Stimulated activated CD4-positive, alpha-beta T cell treated with anti-CD3 and anti-CD28 coated beads, Interleukin-2, amount 100 ng/mL, for 48 hours (primary cell): ENCODE results near the gene OR5H1.
"Not testable (repeated sequence)": the region's sequence is repeated elsewhere in the genome, so short reads cannot be mapped to it uniquely, and the experiment has no call there.

ENCODE experiments used
- DNase-seq, 2 donors: peaks; one replicate each; pipeline ENCODE4 v3.0.0-alpha.2; 2020

Gene OR5H1

GRCh38 chr3:98130421-98130820, at the start of gene OR5H1:
OR5H1 (plus strand) TSS chr3:98130721; CDS start chr3:98132698, 1,977 bp downstream.
- DNase-seq, result no peak

- DNase-seq, result no peak
Observed at GRCh38 chr3:98086873-98087272, 43.6 kb upstream of the OR5H1 start, which contains the start of gene OR5AC2. OR5AC2 (plus strand) TSS chr3:98087173; CDS start chr3:98087173, 0 bp downstream.

DNA sequence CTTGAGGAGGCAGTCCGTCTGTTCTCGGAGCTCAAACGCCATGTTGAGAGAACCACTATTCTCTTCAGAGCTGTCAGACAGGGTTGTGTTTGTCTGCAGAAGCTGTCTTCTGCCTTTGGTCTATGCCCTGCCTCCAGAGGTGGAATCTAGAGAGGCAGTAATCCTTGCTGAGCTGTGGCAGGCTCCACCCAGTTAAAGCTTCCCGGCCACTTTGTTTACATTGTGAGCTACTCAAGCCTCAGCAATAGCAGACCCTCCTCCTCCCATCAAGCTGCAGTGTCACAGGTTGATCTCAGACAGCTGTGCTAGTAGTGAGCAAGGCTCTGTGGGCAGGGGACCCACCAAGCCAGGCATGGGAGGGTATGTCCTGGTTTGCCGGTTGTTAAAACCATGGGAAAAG, 34.6 kb upstream of the OR5H1 start:
- DNase-seq, result no peak

DNA sequence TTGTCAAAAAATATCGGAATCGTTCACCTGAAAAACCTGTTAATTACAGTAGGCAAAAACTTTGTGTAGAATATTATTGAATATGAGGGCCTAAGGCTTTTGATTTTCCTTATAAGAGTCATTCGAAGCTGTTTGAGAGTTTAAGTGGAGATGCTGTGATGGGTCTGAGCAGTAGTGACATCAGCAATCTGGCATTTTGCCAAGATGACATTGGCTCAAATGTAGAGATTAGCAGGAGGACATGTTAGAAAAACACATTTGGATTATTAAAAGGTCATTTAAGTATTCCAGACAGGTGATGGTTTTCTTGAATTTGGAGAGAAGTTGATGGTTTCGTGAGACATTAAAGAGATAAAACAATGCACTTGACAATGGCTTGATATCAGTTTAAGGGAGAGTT, 30.7 kb upstream of the OR5H1 start:
- no peak for DNase-seq

DNA sequence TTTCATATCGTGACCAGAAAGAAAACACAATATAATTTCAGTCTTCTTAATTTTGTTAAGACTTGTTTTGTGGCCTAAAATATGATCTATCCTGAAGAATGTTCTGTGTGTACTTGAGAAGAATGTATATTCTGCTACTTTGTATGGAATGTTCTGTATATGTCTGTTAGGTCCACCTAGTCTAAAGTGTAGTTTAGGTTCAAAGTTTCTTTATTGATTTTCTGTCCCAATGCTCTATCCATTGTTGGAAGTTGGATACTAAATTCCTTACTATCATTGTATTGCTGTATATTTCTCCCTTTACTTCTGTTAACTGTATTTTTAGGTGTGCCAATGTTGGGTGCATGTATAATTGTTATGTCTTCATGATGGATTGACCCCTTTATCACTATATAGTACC, 22.4 kb upstream of the OR5H1 start:
- no peak for DNase-seq

DNA sequence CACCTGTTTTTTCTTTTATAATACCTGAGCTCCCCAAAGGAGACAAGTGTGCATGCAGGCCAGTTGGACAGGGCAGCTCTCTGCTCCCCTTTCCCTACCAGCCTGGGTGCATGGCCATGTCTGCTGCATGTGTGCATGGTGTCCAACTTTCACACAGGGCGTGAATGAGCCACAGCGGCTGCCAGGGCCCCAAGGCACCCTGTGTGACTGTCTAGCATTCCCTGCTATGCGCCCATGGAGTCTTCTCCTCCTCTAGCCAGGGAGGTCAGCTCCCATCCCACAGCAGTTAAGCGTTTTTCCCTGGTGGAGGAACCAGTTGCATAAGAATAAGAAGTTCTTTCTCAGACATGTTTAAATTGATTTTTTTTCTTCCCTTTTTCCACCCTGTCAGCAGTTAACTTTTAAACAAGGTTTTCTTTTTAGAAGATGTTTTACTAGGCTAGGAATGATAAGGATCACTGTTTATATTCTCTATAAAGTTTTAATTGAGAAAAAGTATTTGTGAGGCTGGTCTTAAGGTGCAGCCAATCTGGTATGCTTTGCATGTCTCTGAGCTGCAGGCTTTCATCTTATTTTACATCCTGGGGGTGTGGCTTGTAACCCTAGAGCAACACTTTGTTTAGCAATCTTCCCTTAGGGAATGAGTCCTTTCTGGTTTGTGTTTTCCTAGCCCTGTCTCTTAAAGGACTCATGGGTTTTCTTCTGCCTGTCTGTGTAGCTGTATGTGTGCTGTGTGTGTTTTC, 20.5 kb upstream of the OR5H1 start:
- no peak for DNase-seq

DNA sequence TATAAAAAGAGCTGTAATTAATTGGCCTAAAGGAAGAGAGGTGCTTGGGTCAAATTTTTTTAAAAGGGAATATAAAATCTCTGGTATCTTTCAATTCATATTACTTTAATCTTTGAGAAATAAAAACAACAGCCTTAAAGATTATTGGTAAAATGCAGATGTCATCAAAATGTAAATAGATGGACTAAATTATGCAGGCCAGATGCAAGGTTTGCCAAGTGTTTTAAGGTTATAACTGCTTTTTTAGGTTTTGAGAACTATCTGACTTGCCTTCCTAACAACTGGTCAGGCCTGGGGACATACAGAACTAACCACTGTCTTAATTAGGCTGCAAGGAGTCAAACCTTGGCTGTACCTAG, 20.0 kb upstream of the OR5H1 start:
- no peak for DNase-seq

- no peak for DNase-seq
Observed at GRCh38 chr3:98114264-98114663, 16.3 kb upstream of the OR5H1 start.

- no peak for DNase-seq
Observed at GRCh38 chr3:98115717-98116116, 14.8 kb upstream of the OR5H1 start.

DNA sequence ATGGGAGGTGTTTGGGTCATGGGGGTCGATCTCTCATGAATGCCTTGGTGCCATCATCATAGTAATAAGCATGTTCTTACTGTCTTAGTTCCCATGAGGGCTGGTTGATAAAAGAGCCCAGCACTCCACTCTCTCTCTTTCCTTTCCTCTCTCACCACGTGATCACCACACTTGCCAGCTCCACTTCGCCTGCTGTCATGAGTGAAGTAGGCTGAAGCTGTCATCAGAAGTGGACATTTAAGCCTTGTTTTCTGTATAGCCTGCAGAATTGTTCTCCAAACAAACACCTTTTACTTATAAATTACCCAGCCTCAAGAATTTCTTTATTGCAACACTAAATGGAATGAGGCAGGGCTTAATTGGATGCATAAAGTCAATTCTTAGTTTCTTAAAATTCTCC, 6.1 kb downstream of the OR5H1 start:
- DNase-seq, result no peak

DNA sequence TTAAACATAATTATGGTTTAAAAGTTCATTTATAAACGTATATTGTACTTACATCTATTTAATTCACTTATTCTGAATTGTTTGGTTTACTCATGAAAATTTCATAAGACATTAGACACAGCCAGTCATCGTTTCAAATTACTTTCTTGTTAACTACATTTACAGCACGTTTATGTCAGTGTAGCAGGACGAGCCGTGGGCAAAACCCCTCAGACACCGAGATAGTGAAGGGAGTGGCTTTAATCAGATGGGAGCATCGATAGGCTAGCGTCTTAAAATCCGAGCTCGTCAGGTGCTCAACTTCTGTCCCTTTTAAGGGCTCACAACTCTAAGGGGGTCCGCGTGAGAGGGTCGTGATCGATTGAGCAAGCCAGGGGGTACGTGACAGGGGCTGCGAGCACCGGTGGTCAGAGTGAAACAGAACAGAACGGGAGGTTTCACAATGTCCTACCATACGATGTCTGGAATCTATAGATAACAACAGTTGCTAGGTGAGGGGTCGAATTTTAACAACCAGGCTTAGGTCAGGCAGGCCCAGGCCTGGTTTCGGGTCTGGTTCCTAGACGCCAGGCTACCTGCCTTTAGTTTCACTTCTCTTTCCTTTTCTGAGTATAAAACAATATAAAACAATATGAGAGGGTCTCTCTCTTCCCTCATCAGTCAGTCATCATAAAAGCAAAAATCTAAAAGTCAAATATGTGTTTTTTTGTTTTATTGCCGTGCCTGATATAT, 7.5 kb downstream of the OR5H1 start:
- not testable (repeated sequence) for DNase-seq

DNA sequence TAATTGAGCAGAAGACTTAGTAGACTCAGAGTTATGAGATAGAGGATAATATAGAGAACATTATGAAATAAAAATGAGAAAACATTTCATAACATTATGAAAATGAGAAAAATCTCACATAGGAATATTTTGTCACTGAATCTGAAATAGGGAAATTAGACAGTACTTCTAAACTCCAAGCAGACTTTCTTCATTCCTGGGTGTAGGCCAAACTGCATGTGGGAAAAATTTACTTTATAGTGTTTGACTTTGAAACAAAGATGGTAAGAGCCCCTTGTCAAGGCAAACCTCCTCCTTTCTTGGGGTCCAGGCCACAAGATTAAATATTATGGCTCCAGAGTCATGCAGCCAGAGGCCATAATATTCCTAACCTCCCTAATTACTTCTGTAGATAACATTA, 10.0 kb downstream of the OR5H1 start:
- no peak for DNase-seq

DNA sequence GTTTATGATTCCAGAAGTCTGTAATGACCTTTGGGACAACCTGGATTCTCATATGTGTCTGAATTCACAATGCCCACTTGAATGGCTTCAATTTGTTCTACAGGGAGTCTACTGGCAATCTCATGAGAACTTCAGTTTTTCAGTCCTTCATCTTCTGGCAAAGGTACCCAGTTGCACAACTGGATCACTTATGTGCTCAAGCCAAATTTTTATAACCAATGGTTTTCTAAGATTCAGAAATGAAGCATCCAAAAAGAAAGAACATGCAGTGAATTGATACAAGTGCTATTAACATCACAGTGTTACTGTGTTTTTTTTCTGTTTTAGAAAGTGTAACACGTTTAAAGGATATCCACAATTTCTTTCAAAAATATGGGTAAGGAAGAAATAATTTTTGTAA, 16.7 kb downstream of the OR5H1 start, which contains the start of gene OR5H14:
Gene OR5H14 (plus strand): TSS at position 301 of the 400 bp plus-strand sequence. CDS start 1,907 bp downstream, outside the sequence.
- no peak for DNase-seq

DNA sequence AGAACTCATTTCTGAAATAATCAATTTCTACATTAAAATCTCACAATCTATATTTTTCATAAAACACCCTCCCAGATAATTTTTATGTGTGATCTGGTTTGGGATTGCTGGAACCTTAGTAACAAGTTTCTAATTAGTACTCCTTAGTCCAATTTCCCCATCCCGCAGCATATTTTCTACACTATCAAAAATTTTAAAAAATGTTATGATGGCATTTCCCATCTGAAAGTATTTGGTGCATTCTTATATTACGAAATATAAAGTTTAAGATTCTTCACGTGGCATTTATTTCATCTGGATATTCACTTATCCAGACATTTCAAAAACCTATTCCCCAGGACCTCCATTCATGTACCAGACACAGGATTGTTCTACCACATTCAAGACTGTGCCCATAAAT, 18.2 kb downstream of the OR5H1 start:
- DNase-seq, result no peak

DNA sequence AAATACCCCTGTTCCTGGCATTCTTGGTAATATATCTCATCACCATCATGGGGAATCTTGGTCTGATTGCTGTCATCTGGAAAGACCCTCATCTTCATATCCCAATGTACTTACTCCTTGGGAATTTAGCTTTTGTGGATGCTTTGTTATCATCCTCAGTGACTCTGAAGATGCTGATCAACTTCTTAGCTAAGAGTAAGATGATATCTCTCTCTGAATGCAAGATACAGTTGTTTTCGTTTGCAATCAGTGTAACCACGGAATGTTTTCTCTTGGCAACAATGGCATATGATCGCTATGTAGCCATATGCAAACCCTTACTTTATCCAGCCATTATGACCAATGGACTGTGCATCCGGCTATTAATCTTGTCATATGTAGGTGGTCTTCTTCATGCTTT, 18.9 kb downstream of the OR5H1 start:
- DNase-seq, result not testable (repeated sequence)

GRCh38 chr3:98151241-98151640, 20.7 kb downstream of the OR5H1 start:
- DNase-seq, result no peak

DNA sequence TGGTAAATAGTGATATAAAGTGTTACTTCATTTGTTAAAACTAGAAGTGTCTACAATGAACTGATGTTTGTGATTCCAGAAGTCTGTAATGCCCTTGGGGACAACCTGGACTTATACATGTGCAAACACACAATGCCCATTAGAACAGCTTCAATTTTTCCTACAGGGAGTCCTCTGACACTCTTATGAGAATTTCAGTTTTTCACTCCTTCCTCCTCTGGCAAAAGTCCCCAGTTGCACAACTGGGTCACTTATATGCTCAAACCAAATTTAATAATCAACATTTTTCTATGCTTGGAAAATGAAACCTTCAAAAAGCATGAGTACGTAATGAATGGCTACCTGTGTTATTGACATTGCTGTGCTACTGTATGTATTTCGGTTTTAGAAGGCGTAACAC, 35.9 kb downstream of the OR5H1 start, which contains the start of gene OR5H15:
Gene OR5H15 (plus strand): TSS at position 301 of the 400 bp plus-strand sequence. CDS start 2,004 bp downstream, outside the sequence.
- no peak for DNase-seq

GRCh38 chr3:98171071-98171470, 40.5 kb downstream of the OR5H1 start:
- DNase-seq, result no peak

GRCh38 chr3:98172621-98173020, 42.1 kb downstream of the OR5H1 start:
- no peak for DNase-seq

DNA sequence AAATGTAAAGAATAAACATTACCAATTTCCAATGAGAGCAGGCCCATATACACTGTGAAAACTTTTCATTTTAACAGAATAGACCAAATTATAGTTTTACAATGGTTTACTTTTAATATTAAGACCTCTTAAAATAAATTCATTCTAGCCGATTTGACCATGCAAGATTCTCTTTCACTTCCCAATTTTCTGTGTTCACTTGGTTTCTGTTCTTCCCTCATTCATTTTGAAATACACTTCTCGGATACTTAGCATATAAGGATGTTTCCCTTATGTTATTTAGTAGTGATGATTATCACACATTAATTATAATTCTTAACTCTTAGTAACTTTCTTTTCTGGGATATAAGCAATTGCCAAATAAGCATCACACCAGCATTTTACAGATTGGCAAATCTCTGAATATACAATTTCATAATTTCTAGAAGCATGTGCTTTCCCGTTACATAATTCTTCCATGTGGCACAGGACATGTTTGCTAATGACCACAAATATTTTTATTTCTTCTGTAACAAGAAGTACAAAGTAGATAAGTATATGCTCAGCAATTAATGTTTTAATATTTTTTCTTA, 49.9 kb downstream of the OR5H1 start:
- DNase-seq, result no peak

- no peak for DNase-seq
Observed at GRCh38 chr3:98182196-98182595, 51.7 kb downstream of the OR5H1 start.

- no peak for DNase-seq
Observed at GRCh38 chr3:98185180-98185579, 54.7 kb downstream of the OR5H1 start.
